GM21526 (cell line): ENCODE measurements around the gene MGA.
A peak's percentile ranks its signal among the peaks of the same experiment; 100 is the strongest.

ENCODE experiments used
- ATAC-seq: cut with Tn5 transposase; IDR thresholded peaks from one replicate; pipeline ENCODE4 v1.9.1; 2021; ENCODE audit warnings: moderate library complexity; ENCODE audit not compliant: unreplicated experiment, low FRiP score

Gene MGA

GRCh38 chr15:41801850-41802455 lies 141.7 kb downstream of the MGA start:
- ATAC-seq = no peak

- ATAC-seq = no peak
Measured at GRCh38 chr15:41804361-41804760, 144.2 kb downstream of the MGA start.

GRCh38 chr15:41804916-41805666 lies 144.9 kb downstream of the MGA start:
- ATAC-seq = no peak

- no peak for ATAC-seq
Measured at GRCh38 chr15:41805711-41806110, 145.5 kb downstream of the MGA start.

DNA sequence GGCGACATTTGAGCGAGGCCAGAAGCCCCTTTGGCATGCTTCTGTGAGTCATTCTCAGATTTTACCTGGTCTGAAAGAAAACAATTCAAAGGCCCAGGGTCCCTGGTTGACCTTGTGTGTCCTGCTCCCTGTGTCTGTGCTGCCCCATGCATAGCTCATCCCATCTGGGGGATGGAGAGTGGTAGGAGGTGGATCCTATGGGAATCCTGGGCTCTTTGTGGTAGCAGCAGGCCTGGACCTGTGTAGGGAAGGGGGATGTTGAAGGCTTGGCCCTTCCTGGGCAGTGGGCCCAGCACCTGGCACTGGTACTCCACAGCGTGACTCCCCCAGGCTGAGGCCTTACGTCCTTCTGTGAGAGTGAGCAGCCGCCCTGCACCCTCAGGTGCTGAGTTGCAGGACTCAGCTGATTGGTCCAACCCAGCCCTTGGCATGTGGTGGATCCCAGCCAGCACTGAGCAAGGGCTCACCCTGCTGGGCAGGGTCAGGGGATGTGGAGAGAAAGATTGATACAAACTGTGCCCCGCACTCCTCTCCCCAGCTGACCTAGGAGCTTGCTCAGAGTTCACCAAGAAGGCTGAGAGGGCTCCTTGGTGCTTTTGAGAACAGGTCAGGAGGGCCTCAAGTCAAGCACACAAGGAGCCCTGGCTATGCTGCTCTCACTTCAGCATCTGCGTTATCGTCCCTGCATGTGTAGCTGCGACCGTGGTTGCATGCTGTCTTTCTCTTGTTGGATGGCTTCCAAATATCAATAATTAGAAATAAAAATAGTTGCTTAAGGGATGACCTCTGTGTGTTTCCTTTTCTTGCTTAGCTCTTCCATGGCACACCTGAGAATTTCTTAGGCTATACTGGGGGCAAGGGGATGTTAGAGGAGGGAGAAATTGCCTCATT lies 146.3 kb downstream of the MGA start:
- no peak for ATAC-seq

GRCh38 chr15:41809121-41809520 lies 148.9 kb downstream of the MGA start:
- ATAC-seq = no peak

GRCh38 chr15:41809526-41810220 lies 149.5 kb downstream of the MGA start:
- ATAC-seq = no peak

DNA sequence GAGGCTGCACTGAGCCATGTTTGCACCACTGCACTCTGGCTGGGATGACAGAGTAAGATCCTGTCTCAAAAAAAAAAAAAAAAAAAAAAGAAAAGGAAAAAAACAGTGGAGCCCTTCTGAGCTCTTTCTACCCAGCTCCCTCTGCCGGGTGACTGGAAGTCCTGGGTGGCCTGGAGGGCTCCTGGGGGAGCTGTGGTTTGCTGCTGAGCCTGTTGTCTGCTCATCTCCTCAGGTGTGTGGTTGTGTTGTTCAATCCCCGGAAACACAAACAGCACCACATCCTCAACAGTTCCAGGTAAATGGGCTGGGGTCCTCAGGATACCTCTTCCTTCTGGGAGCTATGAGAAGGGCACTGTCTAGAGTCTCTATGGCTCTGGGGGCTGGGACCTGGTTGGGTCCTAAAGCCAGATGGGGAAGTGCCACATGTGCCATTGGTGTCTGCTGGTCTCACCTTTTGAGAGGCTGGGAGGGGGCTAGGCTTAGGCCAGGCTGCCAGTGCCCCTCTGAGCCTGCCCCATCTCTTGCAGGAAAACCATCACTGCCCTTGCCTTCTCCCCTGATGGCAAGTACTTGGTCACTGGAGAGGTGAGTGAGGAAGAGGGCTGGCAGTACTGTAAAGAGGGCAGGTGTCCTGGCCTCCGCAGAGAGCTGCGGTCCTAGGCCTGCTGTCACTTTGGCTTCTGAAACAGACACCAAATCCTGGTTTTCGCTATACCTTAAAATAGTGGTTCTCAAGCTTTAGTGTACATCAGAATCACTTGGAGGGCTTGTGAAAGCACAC lies 150.6 kb downstream of the MGA start:
- peak; percentile 14 for ATAC-seq

DNA sequence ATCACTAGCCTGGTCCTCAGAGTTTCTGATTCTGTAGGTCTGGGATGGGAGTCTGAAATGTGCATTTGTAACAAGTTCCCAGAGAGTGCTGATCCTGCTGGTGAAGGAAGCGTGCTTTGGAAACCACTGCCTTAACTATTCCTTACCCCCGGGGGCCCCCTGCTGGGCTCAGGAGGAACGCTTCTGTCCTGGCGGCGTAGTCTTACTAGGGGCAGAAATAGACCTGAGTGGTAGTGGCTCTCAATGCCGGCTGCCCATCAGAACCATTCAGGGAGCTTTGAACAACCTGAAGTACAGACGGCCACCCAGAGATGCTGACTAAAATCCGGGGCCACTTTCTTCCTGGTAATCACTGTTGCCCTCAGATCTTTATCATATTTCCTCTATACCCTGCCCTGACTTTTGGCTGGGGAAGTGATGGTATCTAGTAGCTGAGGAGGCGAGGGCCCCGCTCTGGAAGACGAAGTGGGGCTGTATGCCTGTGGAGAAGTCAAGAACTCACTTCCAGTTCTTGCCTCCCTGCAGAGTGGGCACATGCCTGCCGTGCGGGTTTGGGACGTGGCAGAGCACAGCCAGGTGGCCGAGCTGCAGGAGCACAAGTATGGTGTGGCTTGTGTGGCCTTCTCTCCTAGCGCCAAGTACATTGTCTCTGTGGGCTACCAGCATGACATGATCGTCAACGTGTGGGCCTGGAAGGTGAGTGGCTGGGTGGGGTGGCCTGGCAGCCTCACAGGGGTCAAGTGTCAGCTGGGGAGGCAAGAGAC lies 151.4 kb downstream of the MGA start:
- ATAC-seq = peak; percentile 63

- ATAC-seq = no peak
Measured at GRCh38 chr15:41812820-41813375, 152.7 kb downstream of the MGA start.

- ATAC-seq = no peak
Measured at GRCh38 chr15:41813426-41813825, 153.2 kb downstream of the MGA start.

- ATAC-seq = no peak
Measured at GRCh38 chr15:41814534-41814933, 154.3 kb downstream of the MGA start.

DNA sequence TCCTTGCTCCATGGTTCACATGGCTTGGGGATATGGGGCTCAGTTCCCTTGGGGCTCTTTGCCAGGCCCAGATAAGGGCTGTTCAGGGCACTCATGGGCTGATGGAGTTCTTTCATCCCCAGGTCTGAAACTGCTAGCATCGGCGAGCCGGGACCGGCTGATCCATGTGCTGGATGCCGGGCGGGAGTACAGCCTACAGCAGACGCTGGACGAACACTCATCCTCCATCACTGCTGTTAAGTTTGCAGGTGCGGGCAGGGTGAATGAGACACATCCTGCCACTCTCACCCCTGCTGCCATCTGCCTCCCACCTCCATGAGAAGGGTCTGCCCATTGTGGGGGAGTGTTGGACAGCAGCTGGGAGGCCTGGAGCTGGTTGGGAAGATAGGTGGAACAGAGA lies 156.6 kb downstream of the MGA start:
- ATAC-seq = no peak

GRCh38 chr15:41817327-41817726 lies 157.1 kb downstream of the MGA start:
- no peak for ATAC-seq

DNA sequence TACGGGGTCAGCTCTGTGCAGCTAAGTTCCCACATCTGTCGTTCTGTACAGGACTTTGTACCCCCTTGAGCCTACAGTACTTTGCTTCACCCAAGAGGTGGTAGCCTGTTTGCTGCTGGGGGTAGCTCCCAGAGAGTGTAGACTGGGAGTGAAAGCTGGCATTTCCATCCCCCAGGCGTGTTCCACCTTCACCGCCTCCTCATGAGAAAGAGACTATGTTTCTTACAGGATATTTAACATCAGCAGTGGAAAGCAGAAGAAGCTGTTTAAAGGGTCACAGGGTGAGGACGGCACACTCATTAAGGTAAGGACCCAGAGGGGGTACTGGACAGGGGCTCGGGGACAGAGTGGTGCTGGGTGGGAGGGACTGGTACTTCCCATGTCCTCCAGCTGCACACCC lies 157.6 kb downstream of the MGA start:
- ATAC-seq = no peak

DNA sequence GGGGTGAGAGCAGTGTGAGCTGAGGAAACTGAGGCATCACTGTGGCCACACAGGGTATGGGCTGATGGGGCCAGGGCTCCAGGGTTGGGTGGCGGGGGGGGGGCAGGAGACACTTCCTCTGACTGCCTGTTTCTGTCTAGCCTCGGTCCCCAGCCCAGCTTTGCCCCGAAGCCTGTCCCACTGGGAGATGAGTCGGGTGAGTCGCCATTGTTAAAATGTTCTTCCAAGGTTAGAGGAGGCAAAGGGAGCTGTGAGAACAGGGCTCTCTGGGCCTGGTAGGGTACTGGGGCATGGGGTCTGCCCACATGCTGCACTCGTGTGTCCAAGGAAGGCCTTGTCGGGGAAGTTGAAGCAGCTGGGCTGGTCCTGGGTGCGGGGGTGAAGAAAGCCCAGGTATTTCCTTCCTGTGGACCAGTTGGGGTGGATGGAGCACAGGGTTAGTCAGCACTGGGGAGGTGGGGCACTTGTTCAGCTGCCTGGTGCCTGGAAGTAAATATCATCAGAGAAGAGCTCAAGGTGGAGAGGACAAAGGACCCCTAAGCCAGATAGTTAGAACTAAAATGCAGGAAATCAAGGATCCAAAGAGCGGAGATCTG lies 159.3 kb downstream of the MGA start:
- no peak for ATAC-seq

DNA sequence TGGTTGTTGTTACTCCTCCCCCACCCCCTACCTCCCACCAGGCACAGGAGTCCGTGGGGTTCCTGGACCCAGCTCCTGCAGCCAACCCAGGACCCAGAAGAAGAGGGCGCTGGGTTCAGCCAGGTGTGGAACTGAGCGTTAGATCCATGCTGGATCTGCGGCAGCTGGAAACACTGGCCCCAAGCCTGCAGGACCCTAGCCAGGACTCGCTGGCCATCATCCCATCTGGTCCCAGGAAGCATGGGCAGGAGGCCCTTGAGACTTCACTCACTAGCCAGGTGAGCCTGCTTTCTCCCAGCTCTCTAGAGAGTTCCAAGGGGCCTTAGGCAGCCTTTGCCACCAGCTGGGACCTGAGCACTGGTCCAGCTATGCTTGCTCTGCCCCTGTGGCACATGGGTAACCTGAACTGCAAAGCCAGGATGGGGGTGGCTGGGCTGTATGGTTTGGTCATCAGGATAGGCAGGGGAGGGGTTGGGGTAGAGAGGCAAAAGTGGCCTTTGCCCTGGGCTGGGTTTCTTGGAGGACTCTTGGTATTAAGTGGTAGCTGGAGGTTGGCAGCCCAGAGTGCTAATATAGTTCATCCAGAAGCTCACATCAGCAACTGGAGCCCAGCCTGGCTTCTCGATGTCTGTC lies 160.7 kb downstream of the MGA start:
- no peak for ATAC-seq

GRCh38 chr15:41821831-41822230 lies 161.6 kb downstream of the MGA start:
- ATAC-seq = no peak
